Stimulated activated CD8-positive, alpha-beta memory T cell treated with anti-CD3 and anti-CD28 coated beads, Interleukin-15, amount 100 ng/mL, for 4 hours (primary cell): ENCODE data around the gene SERPINB4.

Experiments used
- DNase-seq, 2 donors: peaks; one replicate each; pipeline ENCODE4 v3.0.0-alpha.2; 2020; ENCODE audit warnings: low read depth in 2 of 2

The SERPINB4 gene

GRCh38 chr18:63627819-63628218, 16.2 kb downstream of the SERPINB4 start:
- no peak for DNase-seq

GRCh38 chr18:63626431-63626830, 17.6 kb downstream of the SERPINB4 start:
- no peak for DNase-seq

GRCh38 chr18:63624863-63625262, 19.2 kb downstream of the SERPINB4 start:
- no peak for DNase-seq

GRCh38 chr18:63619661-63620060, 24.4 kb downstream of the SERPINB4 start:
- no peak for DNase-seq

GRCh38 chr18:63617915-63618234, 26.2 kb downstream of the SERPINB4 start:
- no peak for DNase-seq

- no peak for DNase-seq
These were observed 26.8 kb downstream of the SERPINB4 start for GRCh38 chr18:63617049-63617914.

GRCh38 chr18:63613420-63613819, 30.6 kb downstream of the SERPINB4 start:
- DNase-seq: no peak

- no peak for DNase-seq
These were observed 37.5 kb downstream of the SERPINB4 start for GRCh38 chr18:63606526-63606925.

GRCh38 chr18:63604791-63605567, 39.1 kb downstream of the SERPINB4 start:
- DNase-seq: no peak

- no peak for DNase-seq
These were observed 40.3 kb downstream of the SERPINB4 start for GRCh38 chr18:63603772-63604171.

GRCh38 chr18:63603355-63603754, 40.7 kb downstream of the SERPINB4 start:
- DNase-seq: no peak

GRCh38 chr18:63596964-63597363, 47.1 kb downstream of the SERPINB4 start:
- DNase-seq: no peak

- no peak for DNase-seq
These were observed 51.6 kb downstream of the SERPINB4 start for GRCh38 chr18:63592471-63592870.

GRCh38 chr18:63591725-63592124, 52.3 kb downstream of the SERPINB4 start:
- no peak for DNase-seq

- no peak for DNase-seq
These were observed 52.9 kb downstream of the SERPINB4 start for GRCh38 chr18:63590966-63591695.

GRCh38 chr18:63590373-63590772, 53.7 kb downstream of the SERPINB4 start:
- DNase-seq: no peak

GRCh38 chr18:63588909-63589308, 55.1 kb downstream of the SERPINB4 start:
- DNase-seq: no peak
